GM19238 (cell line): ENCODE measurements around the gene NANS.
"Not testable (repeated sequence)": the region's sequence is repeated elsewhere in the genome, so short reads cannot be mapped to it uniquely, and the experiment has no call there.

Source experiments
- DNase-seq: peaks from one replicate; pipeline ENCODE4 v3.0.0; 2011; ENCODE audit warnings: low spot score; ENCODE audit not compliant: insufficient read length

Gene NANS

GRCh38 chr9:98076514-98076890 lies 20.0 kb downstream of the NANS start:
- DNase-seq, result not testable (repeated sequence)

- no peak for DNase-seq
These were observed 22.4 kb downstream of the NANS start for GRCh38 chr9:98078895-98079294.

GRCh38 chr9:98080326-98080725 lies 23.8 kb downstream of the NANS start:
- no peak for DNase-seq

GRCh38 chr9:98080780-98081179 lies 24.2 kb downstream of the NANS start:
- DNase-seq, result no peak

- DNase-seq, result no peak
These were observed 25.1 kb downstream of the NANS start for GRCh38 chr9:98081477-98082219.

GRCh38 chr9:98083061-98083501 lies 26.5 kb downstream of the NANS start:
- DNase-seq, result no peak

- DNase-seq, result no peak
These were observed 27.1 kb downstream of the NANS start for GRCh38 chr9:98083566-98084183.

- DNase-seq, result no peak
These were observed 27.9 kb downstream of the NANS start for GRCh38 chr9:98084396-98084795.

GRCh38 chr9:98085058-98085457 lies 28.5 kb downstream of the NANS start:
- DNase-seq, result no peak

GRCh38 chr9:98085944-98086343 lies 29.4 kb downstream of the NANS start:
- DNase-seq, result no peak

GRCh38 chr9:98086461-98086860 lies 29.9 kb downstream of the NANS start:
- no peak for DNase-seq

GRCh38 chr9:98087420-98088354 lies 31.2 kb downstream of the NANS start:
- no peak for DNase-seq

- DNase-seq, result not testable (repeated sequence)
These were observed 34.1 kb downstream of the NANS start for GRCh38 chr9:98090674-98091073.

- no peak for DNase-seq
These were observed 35.4 kb downstream of the NANS start for GRCh38 chr9:98091735-98092612.

GRCh38 chr9:98092613-98092931 lies 36.0 kb downstream of the NANS start:
- DNase-seq, result no peak

- DNase-seq, result no peak
These were observed 37.8 kb downstream of the NANS start for GRCh38 chr9:98094316-98094715.

GRCh38 chr9:98094851-98095250 lies 38.3 kb downstream of the NANS start:
- no peak for DNase-seq

GRCh38 chr9:98095401-98095800 lies 38.9 kb downstream of the NANS start:
- DNase-seq, result no peak

GRCh38 chr9:98096091-98096490 lies 39.6 kb downstream of the NANS start:
- no peak for DNase-seq

GRCh38 chr9:98097836-98098235 lies 41.3 kb downstream of the NANS start:
- DNase-seq, result no peak

- DNase-seq, result no peak
These were observed 42.8 kb downstream of the NANS start for GRCh38 chr9:98099346-98099745.
